ENCODE results near the gene CLDN4.

DNA sequence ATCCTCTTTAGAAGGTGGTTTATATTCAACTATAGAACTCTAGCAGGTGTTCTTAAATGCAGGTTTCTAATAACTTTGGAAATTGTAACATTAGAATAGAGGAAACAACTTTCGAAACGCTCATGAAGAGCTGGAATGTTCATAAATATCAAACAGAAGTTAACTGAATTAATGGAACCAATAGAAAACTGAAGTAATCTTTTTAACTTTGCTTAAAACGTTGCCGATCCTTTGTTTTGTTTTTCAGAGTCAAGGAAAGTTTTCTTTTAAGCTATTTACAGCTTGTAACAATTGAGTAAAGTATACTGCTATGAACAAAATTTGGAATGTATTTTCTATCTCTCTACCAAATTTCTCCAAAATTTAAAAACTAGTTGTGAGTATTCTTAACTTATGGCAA is 41.7 kb upstream of the CLDN4 start:
- TF ChIP-seq POLR2A (IDR thresholded peaks at IDR 0.05; ENCODE audit: extremely low read depth, insufficient read length) (no peak), MYC (IDR thresholded peaks at IDR 0.05; ENCODE audit: low read depth, low read length) (no peak)
- TF ChIP-seq, protein P1, sequence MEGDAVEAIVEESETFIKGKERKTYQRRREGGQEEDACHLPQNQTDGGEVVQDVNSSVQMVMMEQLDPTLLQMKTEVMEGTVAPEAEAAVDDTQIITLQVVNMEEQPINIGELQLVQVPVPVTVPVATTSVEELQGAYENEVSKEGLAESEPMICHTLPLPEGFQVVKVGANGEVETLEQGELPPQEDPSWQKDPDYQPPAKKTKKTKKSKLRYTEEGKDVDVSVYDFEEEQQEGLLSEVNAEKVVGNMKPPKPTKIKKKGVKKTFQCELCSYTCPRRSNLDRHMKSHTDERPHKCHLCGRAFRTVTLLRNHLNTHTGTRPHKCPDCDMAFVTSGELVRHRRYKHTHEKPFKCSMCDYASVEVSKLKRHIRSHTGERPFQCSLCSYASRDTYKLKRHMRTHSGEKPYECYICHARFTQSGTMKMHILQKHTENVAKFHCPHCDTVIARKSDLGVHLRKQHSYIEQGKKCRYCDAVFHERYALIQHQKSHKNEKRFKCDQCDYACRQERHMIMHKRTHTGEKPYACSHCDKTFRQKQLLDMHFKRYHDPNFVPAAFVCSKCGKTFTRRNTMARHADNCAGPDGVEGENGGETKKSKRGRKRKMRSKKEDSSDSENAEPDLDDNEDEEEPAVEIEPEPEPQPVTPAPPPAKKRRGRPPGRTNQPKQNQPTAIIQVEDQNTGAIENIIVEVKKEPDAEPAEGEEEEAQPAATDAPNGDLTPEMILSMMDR (IDR thresholded peaks at IDR 0.05; ENCODE audit: low read depth, low read length): no peak

Data from NB4 (cell line).